ENCODE results near the gene MANSC1. TPM values are rescaled to one million over a fixed set of nuclear protein-coding genes. Genes with fewer than 3 reads are reported as not detected.

MANSC1 gene
- total and polyA plus RNA-seq, 9 of the 15 experiments (the other 6 are each of a cell fraction or from before 2014, with no cell fraction given) = 0.76 to 8.6 (median 3.1) TPM

- TF ChIP-seq CTCF (IDR thresholded peaks at IDR 0.05 in 2 of 3, conservative IDR thresholded peaks at IDR 0.05 in 1 of 3; ENCODE audit: insufficient read depth in 2 of 3, low read depth in 1 of 3, low read length in 3 of 3) (peak; percentile 44 to 84 (median 53); a peak in 4 of 6 replicates), ARID3A (IDR thresholded peaks at IDR 0.05; ENCODE audit: borderline replicate concordance, low read depth, low read length) (peak; percentile 73; the same call in 1 of the 2 replicates), E2F1 (CRISPR knock-in tag; IDR thresholded peaks at IDR 0.05) (no peak), RAD21 (CRISPR knock-in tag; conservative IDR thresholded peaks at IDR 0.05 in 1 of 2, IDR thresholded peaks at IDR 0.05 in 1 of 2) (peak; percentile 94 to 95)
These were observed 26.8 kb upstream of the MANSC1 start (continued) for GRCh38 chr12:12376646-12377448.

Measured in K562 (cell line).